GM18868 (cell line): ENCODE results near the gene ZIK1.

Experiments
- ATAC-seq: cut with Tn5 transposase; IDR thresholded peaks from one replicate; pipeline ENCODE4 v1.9.1; 2021; ENCODE audit warnings: mild to moderate bottlenecking, moderate library complexity; ENCODE audit not compliant: unreplicated experiment

Gene ZIK1

GRCh38 chr19:57606931-57607330, 23.0 kb downstream of the ZIK1 start:
- no peak for ATAC-seq

GRCh38 chr19:57611113-57611512, 27.2 kb downstream of the ZIK1 start:
- no peak for ATAC-seq

GRCh38 chr19:57613941-57614743, 30.2 kb downstream of the ZIK1 start, which contains the start of gene ZNF134:
TSS of gene ZNF134 (plus strand) at chr19:57614242. CDS start at chr19:57619469, 5,227 bp downstream.
- peak; percentile 98 for ATAC-seq

GRCh38 chr19:57615346-57615745, 31.4 kb downstream of the ZIK1 start:
- no peak for ATAC-seq

- no peak for ATAC-seq
Measured at GRCh38 chr19:57620673-57621348, 36.9 kb downstream of the ZIK1 start.

GRCh38 chr19:57623091-57623490, 39.1 kb downstream of the ZIK1 start:
- no peak for ATAC-seq

- peak; percentile 95 for ATAC-seq
Measured at GRCh38 chr19:57632987-57633831, 49.3 kb downstream of the ZIK1 start, which contains the start of gene ZNF211. TSS of gene ZNF211 (plus strand) at chr19:57633168. CDS start at chr19:57633347, 179 bp downstream.

- no peak for ATAC-seq
Measured at GRCh38 chr19:57633832-57634131, 49.8 kb downstream of the ZIK1 start.

GRCh38 chr19:57637379-57637778, 53.4 kb downstream of the ZIK1 start:
- ATAC-seq: no peak

- no peak for ATAC-seq
Measured at GRCh38 chr19:57641715-57642234, 57.8 kb downstream of the ZIK1 start.

- ATAC-seq: no peak
Measured at GRCh38 chr19:57642396-57643046, 58.6 kb downstream of the ZIK1 start.
